Umbilical cord (tissue), 2 donors: Measurements from ENCODE around the gene MON2. TPM values are rescaled to one million over a fixed set of nuclear protein-coding genes. Genes with fewer than 3 reads are reported as not detected.

Experiments
- DNase-seq: peaks from one replicate; pipeline ENCODE4 v3.0.0-alpha.2; 2015; ENCODE audit warnings: low spot score
- total RNA-seq: library from RNA; depleted of rRNA; stranded (reverse); fragments of >200 nt; gene quantifications from one replicate; pipeline ENCODE4 v1.2.3, GENCODE V29; 2014; ENCODE audit warnings: low replicate concordance; ENCODE audit not compliant: insufficient read depth

The MON2 gene
- total RNA-seq, 1 donor from 2014 or later = 93.9 TPM

DNA sequence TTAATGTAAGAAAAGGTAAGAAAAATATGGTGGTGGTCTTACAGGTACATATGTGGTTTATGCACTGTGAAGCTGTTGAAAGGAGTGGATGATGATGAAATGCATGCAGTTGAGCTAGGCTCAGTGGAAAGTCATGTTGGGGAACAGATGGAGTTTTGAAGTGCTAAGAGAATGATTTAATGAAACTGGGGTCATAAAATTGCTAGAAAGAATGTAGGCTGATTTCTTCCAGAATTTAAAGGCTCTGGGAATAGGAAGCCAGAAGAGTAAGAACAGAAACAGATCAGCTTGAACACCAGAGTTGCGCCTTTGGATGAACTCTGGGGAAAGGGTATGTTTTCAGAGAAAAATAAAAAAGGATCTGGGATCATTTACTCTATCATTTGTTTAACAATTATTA is 146.5 kb downstream of the MON2 start:
- no peak for DNase-seq

DNA sequence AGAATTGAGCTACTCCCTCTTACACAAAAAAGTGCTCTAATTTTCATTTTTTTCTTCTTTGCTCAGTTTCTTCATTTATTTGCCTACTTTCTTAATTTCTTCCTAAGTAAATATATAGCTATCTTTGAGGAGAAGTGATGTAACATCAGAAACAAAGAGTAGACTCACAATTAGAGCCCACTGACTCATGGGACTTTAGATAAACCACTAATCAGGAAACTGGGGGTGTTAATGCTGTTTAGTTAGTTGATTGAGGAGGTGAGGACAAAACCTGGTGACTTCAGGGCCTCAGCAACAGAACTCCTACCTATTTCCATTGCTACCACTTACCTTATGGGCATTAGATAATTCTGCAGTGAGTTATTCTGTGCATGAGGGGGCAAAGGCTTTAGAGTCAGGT is 151.7 kb downstream of the MON2 start:
- DNase-seq = no peak

DNA sequence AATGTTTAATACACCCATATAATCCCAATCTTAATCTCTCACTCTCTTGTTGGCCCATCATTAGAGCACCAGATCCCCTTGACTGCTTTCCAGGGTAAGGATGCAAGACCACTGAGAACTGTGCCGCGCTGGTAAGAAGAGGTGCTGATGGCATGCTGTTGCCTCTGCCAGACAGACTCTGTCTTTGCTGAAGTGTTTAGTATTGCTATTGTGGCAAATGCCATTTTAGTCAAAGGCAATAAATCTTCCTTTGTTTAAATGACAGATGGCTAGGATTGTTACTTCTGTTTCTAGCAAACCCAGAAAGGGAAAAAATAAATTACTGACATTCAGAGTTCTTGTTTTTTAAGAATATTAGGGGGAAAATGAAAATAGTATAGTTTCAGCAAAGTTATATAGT is 152.3 kb downstream of the MON2 start:
- no peak for DNase-seq

DNA sequence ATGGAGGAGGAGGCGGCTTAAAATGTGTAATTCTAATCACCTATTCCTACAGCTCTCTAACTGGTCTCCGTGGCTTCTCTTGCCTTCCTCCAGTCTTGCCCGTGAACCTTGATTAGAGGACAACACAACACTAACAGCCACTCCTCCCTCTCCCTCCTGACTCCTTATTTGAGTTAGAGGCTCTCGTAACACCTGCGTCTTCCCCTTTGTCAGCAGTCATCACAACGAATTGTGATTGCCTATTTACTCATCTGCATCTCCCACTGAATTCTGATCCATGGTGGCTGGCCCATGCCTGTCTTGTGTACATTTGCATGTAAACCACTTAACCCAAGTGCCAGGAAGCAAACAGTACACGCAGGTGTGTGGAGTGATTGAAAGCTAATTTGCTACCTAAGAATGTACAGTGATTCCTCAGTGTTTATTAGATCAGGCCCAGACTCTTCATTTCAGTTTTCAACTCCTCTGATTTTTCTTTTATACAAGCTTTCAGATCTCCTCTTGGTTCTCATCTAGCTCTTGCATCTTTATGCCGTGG is 154.5 kb downstream of the MON2 start:
- no peak for DNase-seq

DNA sequence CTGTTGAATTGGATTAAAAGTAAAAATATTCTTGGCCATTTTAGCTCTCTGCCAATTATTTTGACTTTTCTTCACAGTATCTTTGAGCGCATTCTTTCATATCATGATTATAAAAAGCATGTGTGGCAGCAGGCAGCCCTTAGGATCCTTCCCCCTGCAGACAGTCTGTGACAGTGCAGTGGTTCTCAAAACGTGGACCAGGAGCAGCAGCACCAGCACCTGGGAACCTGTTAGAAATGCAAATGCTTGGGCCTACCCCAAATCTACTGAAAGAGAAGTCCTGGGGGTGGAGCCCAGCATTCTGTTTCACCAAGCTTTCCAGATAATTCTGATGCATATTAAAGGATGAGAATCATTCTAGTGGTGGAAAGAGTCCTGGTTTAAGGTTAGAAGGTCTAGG is 155.6 kb downstream of the MON2 start:
- DNase-seq = no peak

DNA sequence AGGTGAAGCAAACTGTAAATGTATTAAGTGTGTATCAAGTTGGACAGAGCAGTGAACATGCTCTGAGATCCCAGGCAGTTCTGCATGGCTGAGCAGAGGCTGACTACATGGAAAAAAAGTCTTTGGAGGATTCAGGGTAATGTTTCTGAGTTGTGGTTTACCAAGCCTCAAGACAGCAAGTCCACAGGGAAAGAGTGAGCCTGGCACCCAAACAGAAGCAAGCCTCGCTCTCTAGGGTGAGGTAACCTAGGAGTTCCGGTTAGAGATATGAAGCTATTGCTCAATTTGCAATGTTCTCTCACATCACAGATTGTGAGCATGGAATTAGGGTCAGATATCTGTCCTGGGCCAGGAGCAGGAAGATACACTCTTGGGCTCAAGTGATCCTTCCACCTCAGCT is 158.6 kb downstream of the MON2 start:
- DNase-seq = peak; percentile 22

DNA sequence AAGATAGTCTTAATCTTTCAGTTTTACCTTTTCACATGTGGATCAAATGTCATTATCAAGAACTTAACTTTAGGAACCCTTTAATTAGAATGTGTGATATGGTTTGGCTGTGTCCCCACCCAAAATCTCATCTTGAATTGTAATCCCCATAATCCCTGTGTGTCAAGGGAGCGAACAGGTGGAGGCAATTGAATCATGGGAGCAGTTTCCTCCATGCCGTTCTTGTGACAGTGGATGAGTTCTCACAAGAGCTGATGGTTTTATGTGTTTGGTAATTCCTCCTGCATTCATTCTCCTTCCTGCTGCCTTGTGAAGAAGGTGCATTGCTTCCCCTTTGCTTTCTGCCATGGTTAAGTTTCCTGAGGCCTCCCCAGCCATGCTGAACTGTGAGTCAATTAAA is 160.6 kb downstream of the MON2 start:
- DNase-seq = no peak

DNA sequence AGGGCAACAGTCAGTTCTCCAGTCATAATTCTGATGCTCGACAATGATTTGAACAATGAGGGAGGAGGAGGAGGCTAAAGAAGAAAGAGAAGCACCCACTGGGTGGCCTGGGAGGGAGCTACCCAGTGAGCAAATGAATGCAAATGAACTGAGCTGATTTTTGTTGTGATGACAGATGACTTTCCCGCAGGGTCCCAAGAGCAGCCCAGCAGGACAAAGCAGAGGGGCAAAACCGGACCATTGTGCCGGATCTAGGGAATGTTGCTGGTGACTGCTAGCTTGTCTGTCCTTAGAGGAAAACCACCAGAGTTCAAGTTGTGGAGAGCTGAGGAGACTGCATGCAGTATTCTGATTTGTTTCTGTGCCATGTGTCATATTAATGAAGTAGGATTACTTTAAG is 162.8 kb downstream of the MON2 start:
- DNase-seq = no peak

DNA sequence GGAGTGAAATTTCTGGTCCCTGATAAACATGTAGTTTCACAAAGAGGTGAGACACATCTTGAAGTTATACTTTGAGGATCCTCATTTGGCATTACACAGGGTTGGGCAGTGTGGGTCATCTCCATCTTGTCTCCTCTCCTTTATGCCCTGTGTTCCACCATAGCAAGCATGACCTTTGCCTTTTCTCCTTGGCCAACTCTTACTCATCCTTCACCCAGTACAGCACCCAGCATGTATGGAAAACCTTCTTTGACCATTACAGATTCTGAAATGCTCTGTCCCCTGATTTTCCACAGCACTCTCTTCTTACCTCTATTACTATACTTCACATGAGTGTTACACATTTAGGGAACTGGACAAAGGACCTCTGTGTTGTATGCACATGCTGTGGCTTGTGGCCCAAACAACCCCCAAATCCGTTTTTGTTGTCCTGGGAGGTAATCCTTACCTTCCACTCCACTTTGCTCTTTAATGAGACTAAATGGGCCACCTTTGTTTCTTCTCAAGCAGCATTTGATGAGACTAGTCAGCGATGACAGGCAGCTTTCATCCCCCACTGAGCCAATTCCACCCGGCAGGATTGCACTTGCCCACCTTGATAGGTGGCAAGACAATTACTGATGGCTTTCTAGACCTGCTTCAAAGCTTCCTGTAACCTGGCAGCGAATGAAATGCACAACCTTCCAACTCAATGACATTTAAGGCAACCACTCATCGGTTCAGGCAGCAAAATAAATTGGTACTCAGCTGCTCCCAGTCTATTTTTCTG is 163.5 kb downstream of the MON2 start:
- no peak for DNase-seq

DNA sequence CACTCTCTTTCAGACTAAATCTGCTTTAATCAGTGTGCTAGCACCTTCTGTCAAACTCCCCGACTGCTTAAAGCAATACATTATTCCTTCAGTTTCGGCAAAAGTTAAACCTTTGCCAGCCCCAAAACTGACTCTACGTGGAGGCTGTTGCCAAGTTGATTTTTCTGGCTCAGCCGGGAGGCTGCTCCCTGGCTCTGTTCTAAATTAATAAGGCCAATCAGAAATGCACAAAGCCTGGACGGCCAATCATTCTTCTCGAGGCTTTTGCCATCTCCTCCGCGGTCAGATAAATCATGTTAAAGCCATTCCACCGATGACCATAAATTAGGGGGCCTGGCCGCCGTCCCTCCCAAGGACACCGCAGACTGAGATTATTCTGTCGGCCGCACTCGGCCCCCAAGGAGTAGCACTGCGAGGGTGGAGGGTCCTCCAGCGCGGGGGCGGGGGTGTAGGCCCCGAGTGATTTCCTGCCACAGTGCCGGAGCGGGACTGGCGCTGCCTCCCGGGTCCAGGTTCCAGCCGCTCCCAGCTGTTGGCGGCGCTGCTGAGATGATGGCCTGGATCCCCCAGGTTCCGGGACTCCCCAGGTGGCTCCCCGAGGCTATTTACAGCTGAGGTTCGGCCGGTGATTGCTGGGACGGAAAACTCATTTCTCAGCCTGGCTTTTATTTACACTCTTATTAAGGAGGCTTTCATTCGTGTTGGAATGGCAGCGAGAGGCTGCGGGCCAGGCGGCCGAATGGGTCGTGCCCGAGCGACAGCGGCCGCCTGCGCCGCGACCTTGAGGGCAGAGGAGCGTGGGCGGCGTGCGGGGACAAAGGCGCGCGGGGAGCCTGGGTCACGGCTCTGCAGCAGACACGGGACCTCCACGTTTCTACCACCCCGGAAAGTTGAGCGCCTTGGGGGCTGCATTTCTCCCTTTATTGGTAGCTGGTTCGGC is 165.1 kb downstream of the MON2 start:
- peak; percentile 66 for DNase-seq

DNA sequence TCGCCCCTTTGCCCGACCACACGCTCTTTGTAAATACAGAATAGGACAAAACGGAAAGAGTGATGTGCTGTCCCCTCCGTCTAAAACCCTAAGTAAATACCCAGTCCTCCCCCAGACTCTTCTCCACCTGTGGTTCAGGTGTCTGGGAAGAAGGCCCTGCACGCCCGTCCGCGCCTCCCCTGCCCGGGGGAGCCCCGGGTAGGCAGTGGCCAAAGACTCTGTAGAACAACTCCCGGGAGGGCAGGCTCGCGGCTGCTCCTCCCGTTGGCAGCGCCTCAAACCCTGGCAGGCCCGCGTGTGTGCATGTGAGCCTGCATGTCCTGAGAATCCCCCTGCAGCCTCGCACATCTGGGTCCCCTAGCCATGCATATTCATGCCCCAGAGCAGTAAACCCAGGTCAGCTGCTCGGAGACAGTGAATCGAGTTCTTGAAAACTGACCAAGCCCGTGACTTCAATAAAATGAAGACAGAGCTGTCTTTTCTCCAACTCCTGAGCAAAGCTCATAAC is 165.8 kb downstream of the MON2 start:
- peak; percentile 67 for DNase-seq

DNA sequence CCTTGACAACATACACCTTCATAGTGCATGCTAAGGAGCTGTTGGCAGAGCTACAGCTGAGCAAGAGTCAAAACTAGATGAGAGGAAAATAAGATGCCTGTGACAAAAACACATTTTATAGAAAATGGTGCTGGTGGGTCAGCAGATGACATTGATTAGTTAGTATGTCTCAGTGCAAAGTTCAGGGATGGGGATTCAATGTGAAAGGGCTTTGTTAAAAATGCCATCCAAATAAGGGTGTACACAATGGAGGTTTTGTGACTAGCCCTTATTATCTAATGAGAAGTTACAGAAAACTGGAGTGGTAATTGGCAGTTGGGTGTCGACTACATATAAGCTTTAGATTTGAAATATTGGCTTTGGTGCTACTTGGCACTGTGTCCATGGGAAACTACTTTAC is 169.0 kb downstream of the MON2 start:
- DNase-seq = no peak

DNA sequence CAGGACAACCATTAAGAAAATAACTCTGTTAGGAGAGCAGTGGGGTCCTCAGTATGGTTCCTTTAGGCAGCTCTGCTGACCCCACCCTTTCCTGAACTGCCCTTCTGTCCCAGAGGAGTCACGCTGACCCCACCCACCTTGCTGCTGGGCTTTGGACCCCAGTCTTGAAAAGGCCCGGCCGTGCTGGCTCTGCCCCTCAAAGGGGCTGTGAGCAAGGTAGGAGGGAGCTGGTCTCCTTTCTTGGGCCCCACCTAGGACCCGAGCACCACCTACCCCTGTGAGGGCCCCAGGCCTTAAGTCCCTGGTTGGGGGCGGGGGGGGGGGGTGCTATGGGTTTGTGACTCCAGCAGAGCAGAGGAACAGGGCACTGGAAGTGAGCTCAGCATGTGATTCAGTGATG is 171.1 kb downstream of the MON2 start:
- no peak for DNase-seq

DNA sequence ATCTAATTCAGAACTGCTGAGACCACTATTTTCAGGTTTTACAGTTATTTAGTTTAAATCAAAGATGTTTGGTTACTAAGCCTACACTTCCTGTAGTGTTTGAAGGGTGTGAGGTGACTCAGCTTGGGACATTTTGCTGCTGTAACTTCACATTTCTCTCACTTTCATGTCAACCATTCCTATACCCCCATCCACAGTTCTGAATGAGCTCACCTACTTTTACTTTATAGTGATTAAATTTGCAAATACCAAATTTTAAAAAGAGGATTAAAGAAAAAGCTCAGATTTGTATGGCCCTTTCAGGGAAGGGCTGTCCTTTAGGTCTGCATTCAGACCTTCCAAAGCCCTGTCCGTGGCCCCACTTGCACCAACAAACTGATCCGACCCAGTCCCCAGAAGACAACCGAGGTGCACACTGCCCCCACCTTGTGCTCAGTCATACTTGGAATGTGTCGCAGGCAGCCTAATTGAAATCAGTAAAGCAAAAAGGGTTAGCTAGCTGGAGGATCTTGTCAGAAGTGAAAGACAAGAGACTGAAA is 174.4 kb downstream of the MON2 start:
- DNase-seq = no peak

DNA sequence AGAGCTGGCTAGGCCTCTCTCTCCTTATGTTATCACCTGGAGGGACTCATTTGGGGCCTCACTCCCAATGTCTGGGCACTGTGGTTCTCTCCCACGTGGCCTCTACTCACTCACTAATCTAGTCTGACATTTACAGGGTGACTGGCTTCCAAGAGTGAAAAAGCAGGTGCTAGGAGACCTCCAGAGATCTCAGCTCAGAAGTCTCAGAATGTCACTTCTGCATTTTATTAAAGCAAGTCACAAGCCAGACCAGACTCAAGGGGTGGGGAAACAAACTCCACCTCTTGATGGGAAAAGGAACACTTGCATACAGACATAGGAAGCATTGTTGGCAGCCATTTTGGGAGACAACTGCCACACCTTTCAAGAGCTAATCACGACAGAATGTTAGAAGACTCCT is 175.9 kb downstream of the MON2 start:
- DNase-seq = no peak

DNA sequence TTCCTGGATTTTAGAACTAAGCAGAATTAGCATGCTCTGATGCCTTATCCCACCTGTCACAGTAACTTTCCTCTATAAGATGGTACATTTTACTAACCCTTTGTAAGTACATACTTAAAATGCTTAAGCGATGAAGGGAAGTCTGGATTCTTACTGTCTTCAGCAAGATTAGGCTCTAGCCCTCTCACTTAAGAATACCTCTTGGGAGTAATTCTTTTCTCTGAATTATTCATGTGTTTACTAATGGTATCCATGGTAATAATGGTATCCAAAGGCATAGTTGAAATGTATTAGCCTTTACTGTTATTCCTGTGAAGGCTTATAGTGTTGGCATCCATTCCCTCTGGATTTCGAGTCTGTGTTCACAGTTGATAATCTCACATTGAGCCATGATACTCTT is 176.9 kb downstream of the MON2 start:
- DNase-seq = peak; percentile 62

DNA sequence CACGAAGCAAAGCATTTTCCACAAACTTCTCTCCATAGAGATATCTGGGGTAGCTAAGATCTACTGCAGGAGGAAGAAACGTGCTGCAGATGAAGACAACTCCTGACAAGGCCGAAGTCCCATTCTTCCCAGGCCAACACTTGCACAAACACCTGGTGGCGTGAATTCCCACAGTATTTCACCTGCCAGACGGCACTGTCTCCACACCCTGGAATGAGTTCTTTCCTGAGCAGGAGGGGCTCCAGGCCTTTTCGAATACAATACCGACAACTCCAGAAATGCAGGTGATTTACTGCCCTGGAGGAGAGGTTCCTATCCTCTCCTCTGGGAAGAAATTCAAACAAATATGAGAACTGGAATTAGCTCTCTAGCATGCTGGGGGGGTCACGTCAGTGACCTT is 179.9 kb downstream of the MON2 start:
- DNase-seq = no peak

DNA sequence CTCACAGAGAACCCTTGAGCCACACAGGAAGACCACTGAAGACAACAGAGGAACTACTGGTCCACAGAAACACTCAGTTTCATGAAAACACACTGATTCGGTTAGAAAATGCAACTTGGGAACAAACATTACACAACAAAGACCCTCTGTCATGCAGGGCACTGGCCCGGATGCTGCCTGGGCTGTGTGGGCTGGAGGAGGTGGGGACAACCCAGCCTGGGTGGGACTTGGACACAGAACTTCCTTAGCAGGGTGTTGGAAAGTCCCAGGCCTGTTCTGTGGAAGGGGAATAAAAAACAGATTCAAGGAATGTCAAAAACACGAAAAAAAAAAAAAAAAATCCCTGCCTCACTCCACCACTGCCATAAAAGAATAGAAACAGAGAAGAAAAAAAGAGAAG is 181.0 kb downstream of the MON2 start:
- DNase-seq = no peak

DNA sequence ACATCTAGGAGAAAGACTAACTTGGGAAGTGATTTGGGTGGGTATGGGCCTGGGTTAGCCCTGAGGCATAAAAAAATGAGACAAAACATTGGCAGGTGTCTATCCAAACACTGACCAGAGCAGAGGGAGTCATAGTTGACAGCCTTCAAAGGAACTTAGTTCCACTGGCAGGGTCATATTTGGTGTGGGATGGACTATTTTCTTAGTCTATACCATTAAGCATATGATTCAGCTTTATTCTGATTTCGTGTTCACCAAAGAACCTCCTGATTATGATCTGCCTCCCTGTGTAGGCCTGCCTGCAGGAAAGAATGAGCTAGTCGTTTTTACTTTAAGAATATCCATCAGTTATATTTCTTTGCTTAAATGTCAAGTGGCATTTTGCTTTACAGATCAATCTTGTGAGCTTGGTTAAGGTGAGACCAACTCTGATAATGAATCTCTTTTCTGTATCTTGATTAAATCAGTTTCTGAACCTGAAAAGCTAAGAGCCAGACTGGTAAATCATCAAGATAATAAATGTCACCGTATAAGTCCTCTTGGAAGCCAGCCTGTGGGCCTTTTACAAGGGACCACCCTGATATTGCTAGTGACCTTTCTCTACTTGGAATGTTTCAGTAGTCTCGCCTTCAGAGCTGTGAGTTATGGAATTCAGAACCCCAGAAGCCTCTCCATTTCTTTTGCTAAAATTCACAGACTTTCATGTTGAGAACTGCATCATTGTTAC is 182.9 kb downstream of the MON2 start:
- peak; percentile 37 for DNase-seq
